Activated CD4-positive, alpha-beta T cell treated with anti-CD3 and anti-CD28 coated beads, Interleukin-2, Interleukin-6, amounts not matched to agents 100 ng/mL and 50 ng/mL, durations not matched to agents 16 hours and 8 hours (primary cell): ENCODE results near the gene ASB3.
"Not testable (repeated sequence)": the region's sequence is repeated elsewhere in the genome, so short reads cannot be mapped to it uniquely, and the experiment has no call there.

Source experiments
- DNase-seq: peaks from one replicate; pipeline ENCODE4 v3.0.0-alpha.2; 2020

Gene ASB3

DNA sequence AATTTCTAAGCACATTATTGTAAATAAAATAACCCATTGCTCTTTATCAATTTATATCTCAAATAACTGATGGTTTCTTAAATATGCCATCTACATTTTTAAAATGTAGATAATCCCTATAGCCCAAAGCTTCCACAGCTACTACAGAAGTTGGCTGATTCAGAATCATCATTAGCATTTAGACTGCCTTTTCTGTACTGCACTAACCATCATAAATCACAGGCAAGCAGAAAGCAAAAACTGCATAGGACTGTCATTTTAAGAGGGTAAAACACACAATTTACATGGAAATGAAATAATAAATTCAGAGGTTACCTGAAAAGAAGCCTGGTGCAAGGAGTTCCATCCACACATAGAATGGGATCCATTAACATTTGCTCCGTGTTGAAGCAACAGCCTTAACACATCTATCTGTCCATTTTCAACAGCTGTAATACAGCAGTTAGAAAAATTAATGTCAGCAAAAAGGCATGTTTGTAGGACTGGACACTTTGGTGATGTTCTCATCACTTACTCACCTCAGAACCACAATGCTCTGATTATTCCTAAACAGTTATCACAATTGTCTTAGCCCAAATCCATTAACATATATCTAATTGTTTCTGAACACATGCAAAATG is 57.5 kb downstream of the ASB3 start:
- no peak for DNase-seq

DNA sequence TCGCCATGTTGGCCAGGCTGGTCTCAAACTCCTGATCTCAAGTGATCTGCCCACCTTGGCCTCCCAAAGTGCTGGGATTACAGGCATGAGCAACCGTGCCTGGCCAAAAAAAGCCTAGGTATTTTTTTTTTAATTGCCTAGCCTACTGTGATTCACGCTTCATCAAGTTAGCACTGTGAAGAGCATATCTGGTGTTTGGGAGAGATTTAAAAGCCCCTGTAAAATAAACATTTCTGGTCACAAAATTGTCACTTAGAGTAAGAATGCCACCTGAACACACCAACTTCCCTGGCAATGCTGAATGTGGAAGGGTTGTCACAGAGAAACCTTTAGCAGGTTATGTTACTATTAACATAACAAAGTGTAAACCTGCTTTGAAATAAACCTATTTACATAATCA is 58.8 kb downstream of the ASB3 start:
- DNase-seq = no peak

DNA sequence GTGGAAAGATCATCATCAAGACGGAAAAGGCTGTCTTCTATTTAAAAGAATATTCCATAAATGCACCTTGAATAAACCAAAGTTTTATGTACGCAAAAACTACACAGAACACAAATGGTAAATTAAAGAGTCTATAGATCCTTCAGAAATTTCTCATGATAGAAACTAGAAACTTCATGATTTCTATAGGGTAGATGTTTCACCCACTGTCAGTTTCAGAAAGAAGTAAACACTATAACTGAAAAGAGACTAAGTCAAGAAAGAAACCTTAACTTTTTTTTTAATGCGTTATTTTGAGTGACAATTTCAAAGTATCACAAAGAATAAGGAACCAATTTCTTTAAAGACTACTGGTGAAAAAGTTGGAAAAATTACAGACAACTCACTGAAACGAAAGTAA is 61.1 kb downstream of the ASB3 start:
- DNase-seq = no peak

DNA sequence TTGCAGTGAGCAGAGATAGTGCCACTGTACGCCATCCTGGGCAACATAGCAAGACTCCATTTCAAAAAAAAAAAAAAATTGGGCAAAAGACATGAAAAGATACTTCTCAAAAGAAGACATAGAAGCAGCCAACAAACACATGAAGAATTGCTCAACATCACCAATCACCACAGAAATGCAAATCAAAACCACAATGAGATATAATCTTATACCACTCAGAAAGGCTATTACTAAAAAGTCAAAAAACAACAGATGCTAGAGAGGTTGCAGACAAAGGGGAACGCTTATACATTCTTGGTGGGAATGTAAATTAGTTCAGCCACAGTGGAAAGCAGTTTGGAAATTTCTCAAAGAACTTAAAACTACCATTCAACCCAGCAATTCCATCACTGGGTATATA is 62.2 kb downstream of the ASB3 start:
- DNase-seq = peak; percentile 9

DNA sequence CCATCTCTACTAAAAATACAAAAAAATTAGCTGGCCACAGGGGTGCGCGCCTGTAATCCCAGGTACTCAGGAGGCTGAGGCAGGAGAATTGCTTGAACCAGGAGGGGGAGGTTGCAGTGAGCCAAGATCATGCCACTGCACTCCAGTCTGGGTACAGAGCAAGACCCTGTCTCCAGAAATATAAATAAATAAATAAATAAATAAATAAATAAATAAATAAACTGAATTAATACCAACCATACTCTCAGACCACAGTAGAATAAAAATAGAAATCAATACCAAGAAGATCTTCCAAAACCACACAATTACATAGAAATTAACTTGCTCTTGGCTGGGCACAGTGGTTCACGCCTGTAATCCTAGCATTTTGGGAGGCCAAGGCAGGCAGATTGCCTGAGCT is 65.8 kb downstream of the ASB3 start:
- not testable (repeated sequence) for DNase-seq

DNA sequence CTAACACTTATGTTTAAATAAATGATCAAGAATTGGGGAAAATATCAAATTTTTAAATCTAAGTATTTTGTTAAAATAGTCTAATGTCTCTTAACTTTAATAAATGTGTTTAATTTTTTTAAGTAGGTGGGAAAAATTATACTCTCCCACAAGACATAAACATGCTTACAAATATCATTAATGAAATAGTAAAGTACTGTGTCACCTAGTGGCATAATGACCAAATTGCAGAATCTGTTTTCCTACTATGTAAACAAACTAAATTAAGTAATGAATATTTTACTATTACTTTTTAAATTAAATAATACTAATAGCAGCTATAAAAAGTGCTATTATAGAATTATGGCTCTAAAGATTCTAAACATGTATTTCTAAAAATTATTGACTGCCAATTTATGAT is 71.2 kb downstream of the ASB3 start:
- DNase-seq = no peak

DNA sequence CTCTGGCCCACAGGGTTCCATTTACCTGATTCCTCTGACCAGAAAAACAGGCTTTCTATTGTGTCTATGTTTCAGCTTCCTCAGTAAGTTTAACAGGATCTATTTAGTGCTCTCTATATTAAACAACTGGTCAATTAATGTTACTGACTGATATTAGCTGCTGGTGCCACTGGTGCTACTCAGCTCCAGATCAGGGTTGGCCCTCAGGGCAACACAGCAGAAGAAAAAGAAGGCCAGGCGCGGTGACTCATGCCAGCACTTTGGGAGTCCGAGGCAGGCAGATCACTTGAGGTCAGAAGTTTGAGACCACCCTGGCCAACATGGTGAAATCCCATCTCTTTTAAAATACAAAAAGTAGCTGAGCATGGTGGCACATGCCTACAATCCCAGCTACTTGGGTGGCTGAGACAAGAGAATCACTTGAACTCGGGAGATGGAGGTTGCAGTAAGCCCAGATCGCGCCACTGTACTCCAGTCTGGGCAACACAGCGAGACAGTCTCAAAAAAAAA is 75.4 kb downstream of the ASB3 start:
- no peak for DNase-seq

DNA sequence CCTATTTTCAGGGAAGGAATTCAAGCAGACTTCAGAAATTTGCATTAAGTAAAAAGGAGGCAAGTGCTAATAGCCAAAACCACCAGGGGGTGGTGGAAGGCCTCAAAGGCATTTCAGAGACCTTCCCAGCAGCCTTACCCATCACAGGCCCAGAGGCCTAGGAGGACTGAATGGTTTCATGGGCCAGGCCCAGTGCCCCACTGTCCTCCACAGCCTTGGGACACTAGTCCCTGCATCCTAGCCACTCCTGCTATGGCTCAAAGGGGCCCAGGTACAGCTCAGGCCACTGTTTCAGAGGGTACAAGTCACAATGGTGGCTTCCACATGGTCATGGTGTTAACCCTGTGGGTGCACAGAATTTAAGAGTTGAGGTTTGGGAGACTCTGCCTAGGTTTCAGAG is 77.8 kb downstream of the ASB3 start:
- no peak for DNase-seq

DNA sequence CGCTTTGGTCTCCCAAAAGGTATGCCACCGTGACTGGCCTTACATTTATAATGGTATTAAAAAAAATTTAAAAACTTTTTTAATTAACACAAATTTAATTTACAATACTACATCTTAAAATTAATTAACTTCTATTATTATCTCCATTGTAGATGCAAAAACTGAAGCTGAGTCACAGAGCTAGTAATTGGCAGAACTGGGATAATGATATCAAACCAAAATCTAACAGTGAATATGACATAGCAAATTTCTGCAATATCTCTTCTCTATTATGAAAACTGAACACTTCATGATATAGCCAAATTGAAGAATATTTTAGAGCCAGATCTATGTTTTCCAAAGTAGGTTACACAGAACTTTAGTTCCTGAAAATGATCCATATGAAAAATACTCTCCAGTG is 85.5 kb downstream of the ASB3 start:
- DNase-seq = no peak

DNA sequence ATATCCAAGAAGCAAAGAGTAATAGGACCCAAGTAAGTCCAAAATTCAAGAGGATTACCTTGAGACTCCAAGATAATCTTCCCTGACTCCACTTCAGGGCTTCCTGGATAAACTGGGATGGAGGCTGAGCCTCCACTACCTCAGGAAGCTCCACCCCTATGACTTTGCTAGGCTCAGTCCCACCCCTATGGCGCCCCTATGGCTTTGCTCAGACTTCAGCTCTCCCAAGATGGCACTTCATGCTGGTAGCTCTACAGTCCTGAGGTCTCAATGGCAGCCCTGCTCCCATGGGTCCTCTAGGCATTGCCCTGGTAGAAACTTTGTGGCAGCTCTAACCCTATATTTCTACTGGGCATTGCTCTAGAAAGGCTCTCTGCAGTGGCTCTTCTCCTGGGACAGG is 89.1 kb downstream of the ASB3 start:
- DNase-seq = no peak

DNA sequence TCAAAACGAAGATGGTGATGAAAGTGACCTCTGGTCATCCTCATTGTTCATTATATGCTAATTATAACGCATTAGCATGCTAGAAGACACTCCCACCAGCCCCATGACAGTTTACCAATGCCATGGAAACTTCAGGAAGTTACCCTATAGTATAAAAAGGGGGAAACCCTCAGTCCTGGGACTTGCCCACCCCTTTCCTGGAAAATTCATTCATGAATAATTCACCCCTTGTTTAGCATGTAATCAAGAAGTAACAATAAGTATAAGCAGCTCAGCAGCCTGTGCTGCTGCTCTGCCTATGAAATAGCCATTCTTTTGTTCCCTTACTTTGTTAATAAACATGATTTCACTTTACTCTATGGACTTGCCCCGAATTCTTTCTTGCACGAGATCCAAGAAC is 89.7 kb downstream of the ASB3 start:
- no peak for DNase-seq

DNA sequence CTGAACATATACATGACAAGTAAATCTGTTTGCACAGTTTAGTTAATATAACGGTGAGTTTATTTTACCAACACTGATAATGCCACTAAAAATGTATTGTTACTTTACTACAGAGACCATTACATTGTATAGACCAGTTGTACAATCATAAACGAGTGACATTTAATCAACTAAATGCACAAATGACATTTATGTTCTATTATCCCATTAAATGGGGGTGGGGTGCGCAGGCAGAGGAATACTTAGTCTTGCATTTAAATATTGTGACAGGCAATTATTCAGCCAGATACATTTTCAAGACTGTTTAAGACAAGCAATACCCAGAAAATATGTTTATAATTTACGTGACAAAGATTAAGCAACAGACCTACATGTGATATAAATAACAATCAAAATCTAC is 91.2 kb downstream of the ASB3 start:
- no peak for DNase-seq

DNA sequence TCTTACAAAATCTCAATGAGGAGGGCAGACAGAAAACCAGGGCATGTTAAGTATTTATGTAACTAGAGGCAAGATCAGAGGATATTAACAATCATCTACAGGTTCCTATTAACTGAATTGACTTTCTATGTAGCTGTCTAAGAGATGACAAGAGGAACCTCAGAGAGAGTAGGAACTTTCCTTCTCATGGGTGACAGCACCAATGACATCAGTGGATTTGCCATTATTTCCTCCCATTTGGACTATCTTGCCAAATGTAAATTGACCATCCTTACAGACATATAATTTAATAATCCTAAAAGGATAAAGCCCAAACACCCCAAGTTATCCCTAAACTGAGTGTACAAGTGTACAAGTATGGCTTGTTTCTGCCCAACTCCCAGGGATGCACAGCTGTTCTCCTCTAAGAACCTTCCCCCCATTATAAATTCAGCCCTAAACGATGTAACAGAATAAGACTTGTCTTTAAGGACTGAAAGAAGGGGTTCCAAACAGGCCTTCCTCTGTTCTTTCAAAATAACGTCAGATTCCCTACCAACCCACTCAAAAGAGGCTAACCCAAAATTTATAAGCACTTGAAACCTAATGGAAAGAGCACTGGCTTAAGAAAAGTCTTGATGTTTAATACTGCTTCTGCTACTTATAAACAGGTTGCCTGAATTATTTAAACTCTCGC is 92.5 kb downstream of the ASB3 start:
- no peak for DNase-seq

DNA sequence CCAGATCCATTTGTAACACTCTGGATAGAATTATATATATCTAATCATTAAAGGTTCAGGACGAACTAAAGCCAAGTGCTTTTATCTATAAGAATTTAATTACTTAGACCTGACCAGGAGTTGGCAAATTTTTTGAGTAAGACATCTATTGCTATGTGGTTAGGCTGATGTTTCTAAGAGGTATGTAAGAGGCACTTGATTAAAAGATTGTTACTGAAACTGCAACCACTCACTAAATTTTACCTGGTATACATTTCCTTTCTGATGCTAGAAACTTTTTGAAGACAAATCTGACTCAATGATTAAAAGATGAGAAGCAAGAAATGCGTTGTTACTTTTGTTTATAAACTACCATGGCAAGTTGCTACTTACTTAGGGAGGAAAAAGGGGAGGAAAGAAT is 95.9 kb downstream of the ASB3 start:
- no peak for DNase-seq

DNA sequence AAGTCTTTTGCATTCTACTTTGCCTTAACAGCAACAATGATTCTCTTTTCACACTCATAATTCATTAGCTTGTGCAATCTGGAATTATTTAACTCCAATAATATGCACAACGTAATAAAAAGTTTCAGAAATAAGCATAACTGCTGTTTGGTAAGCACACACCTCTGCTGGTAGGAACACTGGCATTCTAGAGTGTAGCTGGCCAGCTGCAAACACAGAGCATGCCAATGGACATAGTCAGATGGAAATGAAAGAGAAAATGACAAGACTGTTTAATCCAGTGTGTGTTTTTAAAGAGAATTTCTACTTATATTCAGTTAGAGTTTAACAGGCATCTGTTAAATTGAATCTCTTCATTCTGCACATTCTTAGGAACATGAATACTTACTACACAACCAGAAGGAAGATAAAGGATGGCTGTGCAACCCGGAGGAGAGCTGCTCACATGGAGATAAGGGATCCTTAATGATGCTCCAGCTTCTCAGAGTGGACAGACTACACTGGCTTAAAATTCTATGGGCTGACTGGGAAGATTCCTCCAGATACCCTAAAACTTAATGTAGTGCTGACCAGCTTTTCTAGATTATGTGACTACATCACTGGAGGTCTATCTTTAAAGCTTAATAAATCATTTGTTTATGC is 113.8 kb downstream of the ASB3 start:
- DNase-seq = no peak

DNA sequence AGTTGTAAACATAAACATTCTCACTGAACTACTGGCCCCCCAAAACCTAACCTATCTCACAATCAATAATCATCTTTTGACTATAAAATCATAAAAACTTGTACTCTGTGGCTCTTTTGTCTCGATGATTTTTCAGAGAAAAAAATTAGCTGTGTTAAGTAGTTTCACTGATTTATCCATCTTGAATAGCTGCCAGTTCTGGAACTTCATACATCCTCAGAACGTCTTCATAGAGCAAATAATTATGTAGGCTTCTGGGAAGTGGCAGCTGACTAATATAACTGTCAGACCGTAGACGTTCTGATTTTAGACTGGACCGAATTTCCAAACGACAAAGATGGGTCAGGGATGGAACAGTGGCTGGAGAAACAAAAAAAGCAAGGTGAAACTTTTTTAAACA is 116.4 kb downstream of the ASB3 start:
- no peak for DNase-seq

DNA sequence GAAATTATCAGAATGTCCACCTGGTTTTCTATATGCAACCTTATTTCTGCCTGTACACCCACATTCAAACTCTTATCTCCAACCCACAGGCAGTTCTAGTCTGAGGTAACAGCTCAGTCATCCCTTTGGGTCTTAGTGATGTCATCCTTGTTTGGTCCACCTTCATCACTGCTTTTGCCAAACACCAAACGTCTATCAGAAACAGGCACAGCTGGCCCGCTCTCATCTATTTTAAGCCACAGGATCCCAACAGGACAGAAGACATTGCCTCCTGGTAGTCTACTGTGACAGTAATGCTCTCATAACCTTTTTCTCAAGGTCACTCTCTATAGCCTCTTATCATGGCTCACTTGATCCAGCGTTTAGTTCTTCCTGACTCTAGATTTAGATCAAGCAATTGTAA is 118.1 kb downstream of the ASB3 start:
- no peak for DNase-seq

DNA sequence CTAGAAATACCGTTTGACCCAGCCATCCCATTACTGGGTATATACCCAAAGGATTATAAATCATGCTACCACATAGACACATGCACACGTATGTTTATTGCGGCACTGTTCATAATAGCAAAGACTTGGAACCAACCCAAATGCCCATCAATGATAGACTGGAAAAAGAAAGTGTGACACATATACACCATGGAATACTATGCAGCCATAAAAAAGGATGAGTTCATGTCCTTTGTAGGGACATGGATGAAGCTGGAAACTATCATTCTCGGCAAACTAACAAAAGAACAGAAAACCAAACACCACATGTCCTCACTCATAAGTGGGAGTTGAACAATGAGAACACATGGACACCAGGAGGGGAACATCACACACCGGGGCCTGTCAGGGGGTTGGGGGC is 119.6 kb downstream of the ASB3 start:
- DNase-seq = not testable (repeated sequence)

DNA sequence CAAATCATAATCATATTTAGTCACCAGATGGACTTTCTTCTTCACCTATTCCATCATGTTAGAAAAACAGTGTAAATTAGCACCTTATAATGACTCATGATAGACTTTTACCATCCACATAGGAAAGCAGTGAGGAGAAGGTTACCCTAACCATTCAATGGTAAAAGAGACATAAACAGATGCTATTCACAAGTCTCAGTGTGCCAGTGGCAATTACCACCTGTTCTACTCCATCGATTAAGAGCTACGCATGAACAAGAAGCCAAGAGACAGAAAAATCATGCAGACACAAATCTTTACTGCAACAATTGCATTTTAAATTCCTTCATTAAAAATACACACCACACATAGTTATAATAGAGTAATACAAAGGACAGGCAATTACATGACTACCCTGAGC is 125.9 kb downstream of the ASB3 start:
- no peak for DNase-seq

DNA sequence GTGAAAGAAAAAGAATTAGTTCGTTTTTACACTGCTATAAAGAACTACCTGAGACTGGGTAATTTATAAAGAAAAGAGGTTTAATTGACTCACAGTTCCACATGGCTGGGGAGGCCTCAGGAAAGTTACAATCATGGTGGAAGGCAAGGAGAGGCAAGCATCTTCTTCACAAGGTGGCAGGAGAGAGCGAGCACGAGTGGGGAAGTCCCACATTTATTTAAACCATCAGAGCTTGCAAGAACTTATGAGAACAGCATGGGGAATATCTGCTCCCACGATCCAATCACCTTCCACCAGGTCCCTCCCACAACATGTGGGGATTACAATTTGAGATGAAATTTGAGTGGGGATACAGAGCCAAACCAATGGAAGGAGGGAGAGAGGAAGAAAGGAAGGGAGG is 128.3 kb downstream of the ASB3 start:
- not testable (repeated sequence) for DNase-seq

DNA sequence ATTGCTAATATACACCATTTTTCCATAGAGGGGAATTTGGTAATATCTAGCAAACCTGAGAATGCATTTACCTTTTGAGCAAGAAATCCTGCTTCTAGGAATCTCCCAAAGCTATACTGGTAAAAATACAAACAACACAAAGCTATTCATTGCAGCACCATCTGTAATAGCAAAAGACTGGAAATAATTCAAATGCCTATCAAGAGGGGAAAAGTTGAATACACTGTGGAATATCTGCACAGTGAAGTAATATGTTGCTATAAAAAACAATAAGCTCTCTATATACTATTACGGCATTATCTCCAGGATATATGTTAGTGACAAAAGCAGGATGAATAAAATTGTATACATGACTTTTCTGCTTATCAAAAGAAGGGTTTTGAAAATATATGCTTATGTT is 131.5 kb downstream of the ASB3 start:
- no peak for DNase-seq

DNA sequence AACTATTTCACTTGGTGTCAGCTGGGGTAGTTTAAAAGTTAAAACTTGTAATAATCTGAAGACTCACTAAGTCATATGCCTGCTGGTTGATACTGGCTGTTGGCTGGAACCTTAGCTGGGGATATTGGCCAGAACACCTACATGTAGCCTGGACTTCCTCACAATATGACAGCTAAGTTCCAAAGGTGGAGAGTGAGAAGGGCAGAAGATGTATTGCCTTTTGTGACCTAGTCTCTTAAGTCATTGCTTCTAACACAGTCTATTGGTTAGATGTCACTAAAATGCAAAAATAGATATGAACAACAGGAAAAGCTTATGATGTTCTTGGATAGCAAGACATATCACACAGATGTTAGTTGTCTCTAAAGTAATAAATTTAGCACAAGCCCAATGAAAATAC is 132.4 kb downstream of the ASB3 start:
- DNase-seq = no peak

DNA sequence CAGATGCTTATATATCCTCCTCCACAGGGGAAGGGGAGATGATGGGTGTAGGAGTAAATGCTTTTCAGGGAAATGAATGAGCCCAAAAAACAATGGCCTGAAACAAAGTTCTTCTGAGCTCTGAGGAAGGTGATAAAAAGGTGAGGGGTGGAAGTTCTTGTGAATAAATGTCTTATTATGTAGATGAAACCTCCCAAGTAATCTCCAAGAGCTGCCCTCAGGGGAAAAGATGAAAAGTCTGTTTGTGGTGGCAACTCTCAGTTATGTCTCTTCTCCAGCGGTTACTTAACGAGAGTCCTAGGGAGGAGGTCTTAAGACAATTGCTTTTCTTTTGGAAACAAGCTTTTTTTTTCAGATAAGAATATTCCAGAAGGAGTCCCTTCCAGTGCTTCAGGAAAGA is 134.6 kb downstream of the ASB3 start:
- no peak for DNase-seq

DNA sequence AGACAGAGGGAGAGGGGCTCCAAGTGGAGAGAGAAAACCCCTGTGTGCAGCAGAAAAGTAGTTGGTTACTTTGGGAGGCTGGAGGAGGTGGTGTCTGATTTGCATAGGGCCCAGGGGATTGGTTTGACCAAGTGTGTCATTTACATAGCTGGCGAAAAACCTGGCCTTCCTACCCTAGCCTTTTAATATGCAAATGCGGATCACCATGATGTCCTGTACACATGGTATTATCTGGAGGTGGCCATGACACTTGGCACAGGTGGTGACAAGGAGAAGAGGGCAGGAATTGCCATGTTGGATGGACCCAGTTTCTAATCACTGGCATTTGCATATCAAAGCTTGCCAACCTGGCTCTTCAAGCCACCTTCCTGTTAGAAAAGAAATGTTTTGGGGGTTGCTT is 140.0 kb downstream of the ASB3 start:
- DNase-seq = no peak

DNA sequence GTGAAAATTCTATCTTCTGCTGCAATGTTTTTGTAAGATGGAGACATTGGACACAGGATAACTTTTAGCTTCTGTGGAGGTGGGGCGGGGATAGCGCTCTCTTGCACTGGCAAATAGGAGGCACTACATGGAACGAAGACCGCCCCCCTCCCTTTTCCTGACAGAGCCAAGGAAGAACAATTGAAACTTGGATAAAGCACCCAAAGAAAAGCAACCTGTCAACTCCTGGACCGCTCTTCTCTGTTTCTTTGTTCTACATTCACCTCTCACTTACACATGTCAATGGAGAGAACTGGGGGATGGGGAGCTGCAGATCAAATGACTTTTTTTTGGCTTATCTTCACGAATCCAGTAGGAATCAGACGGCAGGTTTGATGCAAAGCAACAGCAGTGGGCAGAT is 145.5 kb downstream of the ASB3 start:
- DNase-seq = no peak
